ENCODE measurements around the gene COA5.

DNA sequence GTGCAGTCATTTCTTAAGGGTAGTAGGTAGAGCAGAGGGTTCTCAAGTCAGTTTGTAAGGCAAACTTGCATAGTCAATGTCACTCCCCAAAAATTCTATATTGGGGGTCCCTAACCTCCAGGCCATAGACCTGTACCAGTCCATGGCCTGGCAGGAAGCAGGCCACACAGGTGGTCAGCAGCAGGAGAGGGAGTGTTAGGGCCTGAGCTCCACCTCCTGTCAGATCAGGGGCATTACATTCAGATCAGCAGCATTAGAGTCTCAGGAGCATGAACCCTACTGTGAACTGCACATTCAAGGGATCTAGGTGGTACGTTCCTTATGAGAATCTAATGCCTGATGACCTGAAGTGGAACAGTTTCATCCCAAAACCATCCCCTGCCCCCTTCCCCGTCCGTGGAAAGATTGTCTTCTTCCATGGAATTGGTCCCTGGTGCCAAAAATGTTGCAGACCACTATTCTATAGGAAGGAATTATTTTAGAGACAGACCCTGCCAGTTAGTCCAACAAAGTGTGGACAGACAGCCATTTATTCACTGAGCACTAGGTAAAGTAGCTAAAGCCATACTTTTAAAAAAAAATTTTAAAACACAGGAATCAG lies 6.7 kb downstream of the COA5 start:
- TF ChIP-seq POLR2AphosphoS5 (IDR thresholded peaks at IDR 0.05; ENCODE audit: borderline replicate concordance, low read depth, low read length) (no peak), EZH2 (IDR thresholded peaks at IDR 0.05) (no peak)
